Esophagus muscularis mucosa (tissue), 3 donors: ENCODE results near the gene DGKB.

Experiments
- POLR2AphosphoS5 ChIP-seq, 2 donors: sonication (generic); formaldehyde crosslinking; IDR thresholded peaks; one replicate each; pipeline ENCODE4 v1.6.1; 2017; ENCODE audit warnings: antibody characterized with exemption in 2 of 2
- TF ChIP-seq, protein P1 (sequence below), 3 experiments: fragments of 200-600 bp in 2 of 3; fragments of 450-650 bp in 1 of 3; sonication (generic) in 2 of 3; IDR thresholded peaks; one replicate each; pipeline ENCODE4 v1.5.1; 2017 to 2019; ENCODE audit warnings: antibody characterized with exemption in 3 of 3, mild to moderate bottlenecking in 2 of 3, moderate library complexity in 1 of 3

DNA sequence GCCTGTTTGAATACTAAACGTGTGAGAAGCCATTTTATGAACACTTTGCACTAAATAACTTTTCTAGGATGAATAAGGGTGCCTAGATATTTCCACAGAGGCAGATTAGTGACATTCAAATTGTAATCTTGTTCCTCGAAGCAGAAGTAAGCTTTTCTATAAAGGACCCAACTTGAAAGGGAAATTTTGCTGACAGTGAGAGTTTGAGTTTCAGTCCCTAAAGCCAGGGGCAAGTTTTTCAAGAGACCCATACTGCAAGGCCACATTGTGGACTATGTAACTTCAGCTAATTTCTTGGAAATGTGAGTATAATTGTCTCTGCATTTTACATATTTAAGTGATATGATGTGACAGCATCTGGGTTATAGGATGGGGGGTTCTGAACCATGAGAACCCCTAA, 525.8 kb downstream of the DGKB start:
- no peak for TF ChIP-seq POLR2AphosphoS5 (IDR thresholded peaks at IDR 0.05)
- TF ChIP-seq, protein P1, sequence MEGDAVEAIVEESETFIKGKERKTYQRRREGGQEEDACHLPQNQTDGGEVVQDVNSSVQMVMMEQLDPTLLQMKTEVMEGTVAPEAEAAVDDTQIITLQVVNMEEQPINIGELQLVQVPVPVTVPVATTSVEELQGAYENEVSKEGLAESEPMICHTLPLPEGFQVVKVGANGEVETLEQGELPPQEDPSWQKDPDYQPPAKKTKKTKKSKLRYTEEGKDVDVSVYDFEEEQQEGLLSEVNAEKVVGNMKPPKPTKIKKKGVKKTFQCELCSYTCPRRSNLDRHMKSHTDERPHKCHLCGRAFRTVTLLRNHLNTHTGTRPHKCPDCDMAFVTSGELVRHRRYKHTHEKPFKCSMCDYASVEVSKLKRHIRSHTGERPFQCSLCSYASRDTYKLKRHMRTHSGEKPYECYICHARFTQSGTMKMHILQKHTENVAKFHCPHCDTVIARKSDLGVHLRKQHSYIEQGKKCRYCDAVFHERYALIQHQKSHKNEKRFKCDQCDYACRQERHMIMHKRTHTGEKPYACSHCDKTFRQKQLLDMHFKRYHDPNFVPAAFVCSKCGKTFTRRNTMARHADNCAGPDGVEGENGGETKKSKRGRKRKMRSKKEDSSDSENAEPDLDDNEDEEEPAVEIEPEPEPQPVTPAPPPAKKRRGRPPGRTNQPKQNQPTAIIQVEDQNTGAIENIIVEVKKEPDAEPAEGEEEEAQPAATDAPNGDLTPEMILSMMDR (IDR thresholded peaks at IDR 0.05): no peak
